Keratinocyte (primary cell): ENCODE data around the gene SIN3B. TPM values are rescaled to one million over a fixed set of nuclear protein-coding genes. Genes with fewer than 3 reads are reported as not detected.

Experiments
- DNase-seq: peaks from one replicate; pipeline ENCODE4 v3.0.0-alpha.2; 2011; ENCODE audit warnings: low read depth, missing footprints, low spot score
- FAIRE-seq: peaks from 2 replicates; lab custom pipeline; 2011; peaks lifted over from hg19 to GRCh38; lab: Jason Lieb, UNC
- H2AFZ ChIP-seq: 2 replicates; pipeline ENCODE4 v1.6.0; 2012; ENCODE audit warnings: low read length, control low read depth, inconsistent platforms; ENCODE audit not compliant: control insufficient read depth
- H3K27ac ChIP-seq: 2 replicates; pipeline ENCODE4 v1.5.1; 2011; ENCODE audit warnings: low read length; ENCODE audit not compliant: control insufficient read depth, insufficient read depth
- H3K27me3 ChIP-seq: 3 replicates; pipeline ENCODE4 v1.6.0; 2011; ENCODE audit warnings: low read length; ENCODE audit not compliant: control insufficient read depth, insufficient read depth; ENCODE audit errors: extremely low read depth
- H3K36me3 ChIP-seq, 2 experiments: 2 replicates in 1 of 2; 3 replicates in 1 of 2; pipeline ENCODE4 v1.5.1; 2011; ENCODE audit warnings: low read length in 2 of 2, mild to moderate bottlenecking in 1 of 2; ENCODE audit not compliant: control insufficient read depth in 2 of 2, insufficient read depth in 2 of 2; ENCODE audit errors: extremely low read depth in 1 of 2
- H3K4me1 ChIP-seq: 3 replicates; pipeline ENCODE4 v1.5.1; 2011; ENCODE audit warnings: low read length; ENCODE audit not compliant: control insufficient read depth, insufficient read depth; ENCODE audit errors: extremely low read depth
- H3K4me2 ChIP-seq: 3 replicates; pipeline ENCODE4 v1.6.0; 2011; ENCODE audit warnings: low read depth, low read length; ENCODE audit not compliant: control insufficient read depth, insufficient read depth; ENCODE audit errors: extremely low read depth
- H3K4me3 ChIP-seq, 3 experiments: fragments of 200-600 bp in 1 of 3; sonication (generic) in 1 of 3; 2 replicates in 2 of 3; 3 replicates in 1 of 3; pipeline ENCODE4 v1.5.1; 2011 to 2016; ENCODE audit warnings: low read length in 3 of 3, mild to moderate bottlenecking in 3 of 3, control low read depth in 2 of 3, inconsistent platforms in 1 of 3, low read depth in 1 of 3, mixed read lengths in 1 of 3, mixed run types in 1 of 3, moderate library complexity in 1 of 3; ENCODE audit not compliant: control insufficient read depth in 2 of 3, insufficient read depth in 2 of 3; ENCODE audit errors: extremely low read depth in 1 of 3
- H3K79me2 ChIP-seq: 2 replicates; pipeline ENCODE4 v1.6.0; 2012; ENCODE audit warnings: low read length; ENCODE audit not compliant: control insufficient read depth, insufficient read depth
- H3K9ac ChIP-seq: 3 replicates; pipeline ENCODE4 v1.6.0; 2011; ENCODE audit warnings: low read length; ENCODE audit not compliant: control insufficient read depth, insufficient read depth; ENCODE audit errors: extremely low read depth
- H3K9me1 ChIP-seq: 3 replicates; pipeline ENCODE4 v1.6.0; 2011; ENCODE audit warnings: low read length; ENCODE audit not compliant: control insufficient read depth, insufficient read depth; ENCODE audit errors: extremely low read depth
- H3K9me3 ChIP-seq: 2 replicates; pipeline ENCODE4 v1.5.1; 2012; ENCODE audit warnings: low read depth, low read length; ENCODE audit not compliant: control insufficient read depth
- H4K20me1 ChIP-seq: 3 replicates; pipeline ENCODE4 v1.6.0; 2011; ENCODE audit warnings: low read length; ENCODE audit not compliant: control insufficient read depth, insufficient read depth; ENCODE audit errors: extremely low read depth
- EZH2 ChIP-seq: IDR thresholded peaks from one replicate; pipeline ENCODE4 v1.6.1; 2012; ENCODE audit warnings: inconsistent platforms, mild to moderate bottlenecking, low read length, moderate library complexity
- dilution Hi-C: fragments of 300-500 bp; cut with MboI; formaldehyde crosslinking; loops from one replicate; pipeline ENCODE4 v1.7.0; 2020; ENCODE audit warnings: low sequenced_read_pairs; ENCODE audit not compliant: extremely low pct_ligation_motif_present
- polyA plus RNA-seq, 5 experiments: library from polyadenylated mRNA; depleted of rRNA in 3 of 5; stranded (reverse) in 3 of 5; stranded (forward) in 1 of 5; unstranded in 1 of 5; fragments of >200 nt; gene quantifications; 1 replicate in 1 of 5; 2 replicates in 3 of 5; 3 replicates in 1 of 5; pipeline versions ENCODE4 v1.2.1 to v1.2.3, GENCODE V29; 2011 to 2012; ENCODE audit warnings: missing spikeins in 2 of 5, low read depth in 1 of 5, low replicate concordance in 1 of 5
- TF ChIP-seq, protein P1 (sequence below), 3 experiments: IDR thresholded peaks in 1 of 3; conservative IDR thresholded peaks in 1 of 3; optimal IDR thresholded peaks in 1 of 3; 2 replicates in 2 of 3; 3 replicates in 1 of 3; pipeline versions ENCODE3 to v1.5.1; 2011; ENCODE audit warnings: low read length in 3 of 3, mild to moderate bottlenecking in 3 of 3, moderate library complexity in 2 of 3, control low read depth in 1 of 3, inconsistent platforms in 1 of 3; ENCODE audit not compliant: insufficient read depth in 2 of 3; ENCODE audit errors: extremely low read depth in 1 of 3

Gene SIN3B
- polyA plus RNA-seq, 1 donor (not counting 4 experiments of a cell fraction or from before 2014, with no cell fraction given): 30.9 TPM

- no peak overlapping the region for H3K27ac ChIP-seq
- H3K4me2 ChIP-seq: no peak overlapping the region
- peaks cover 4% of the 10 kb centered on the region for H3K79me2 ChIP-seq
- TF ChIP-seq EZH2: no peak
- TF ChIP-seq, protein P1, sequence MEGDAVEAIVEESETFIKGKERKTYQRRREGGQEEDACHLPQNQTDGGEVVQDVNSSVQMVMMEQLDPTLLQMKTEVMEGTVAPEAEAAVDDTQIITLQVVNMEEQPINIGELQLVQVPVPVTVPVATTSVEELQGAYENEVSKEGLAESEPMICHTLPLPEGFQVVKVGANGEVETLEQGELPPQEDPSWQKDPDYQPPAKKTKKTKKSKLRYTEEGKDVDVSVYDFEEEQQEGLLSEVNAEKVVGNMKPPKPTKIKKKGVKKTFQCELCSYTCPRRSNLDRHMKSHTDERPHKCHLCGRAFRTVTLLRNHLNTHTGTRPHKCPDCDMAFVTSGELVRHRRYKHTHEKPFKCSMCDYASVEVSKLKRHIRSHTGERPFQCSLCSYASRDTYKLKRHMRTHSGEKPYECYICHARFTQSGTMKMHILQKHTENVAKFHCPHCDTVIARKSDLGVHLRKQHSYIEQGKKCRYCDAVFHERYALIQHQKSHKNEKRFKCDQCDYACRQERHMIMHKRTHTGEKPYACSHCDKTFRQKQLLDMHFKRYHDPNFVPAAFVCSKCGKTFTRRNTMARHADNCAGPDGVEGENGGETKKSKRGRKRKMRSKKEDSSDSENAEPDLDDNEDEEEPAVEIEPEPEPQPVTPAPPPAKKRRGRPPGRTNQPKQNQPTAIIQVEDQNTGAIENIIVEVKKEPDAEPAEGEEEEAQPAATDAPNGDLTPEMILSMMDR (optimal IDR thresholded peaks at IDR 0.05 in 1 of 3, IDR thresholded peaks at IDR 0.05 in 1 of 3, conservative IDR thresholded peaks at IDR 0.05 in 1 of 3; ENCODE audit: extremely low read depth in 1 of 3, insufficient read depth in 2 of 3, low read length in 3 of 3): no peak
- H4K20me1 ChIP-seq: peaks cover 3% of the 10 kb centered on the region
- no peak overlapping the region for H3K9ac ChIP-seq
- no peak for FAIRE-seq
- H3K9me3 ChIP-seq: no peaks in the 10 kb centered on the region
- H3K9me1 ChIP-seq: no peaks in the 10 kb centered on the region
- peaks cover 20 to 26% of the 10 kb centered on the region in 2 experiments for H3K36me3 ChIP-seq
- dilution Hi-C loops: no loop called here
- H3K4me3 ChIP-seq: no peak overlapping the region
- DNase-seq: no peak
- no peak overlapping the region for H2AFZ ChIP-seq
- H3K4me1 ChIP-seq: no peaks in the 10 kb centered on the region
- H3K27me3 ChIP-seq: no peaks in the 10 kb centered on the region
Observed at GRCh38 chr19:16856091-16856490, 26.9 kb downstream of the SIN3B start.

DNA sequence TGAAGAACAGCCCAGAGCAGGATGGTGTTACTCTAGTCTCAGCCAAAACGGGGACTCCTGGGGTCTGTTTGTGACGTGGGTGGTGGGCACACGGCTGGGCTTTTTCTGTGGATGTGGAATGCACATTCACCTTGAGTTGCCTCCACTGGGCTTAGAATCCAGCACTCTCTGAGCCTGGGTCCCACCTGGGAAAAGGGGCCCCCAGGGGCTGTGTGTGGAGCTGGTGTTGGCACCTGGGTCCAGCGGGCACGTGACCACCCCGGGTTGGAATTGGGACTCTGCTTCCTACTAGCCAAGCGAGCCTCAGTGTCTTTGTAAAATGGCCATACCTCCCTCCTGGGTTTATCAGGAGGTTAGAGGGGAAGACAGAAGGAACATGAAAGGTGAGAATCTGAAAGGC, 30.4 kb downstream of the SIN3B start:
- DNase-seq (no peak), FAIRE-seq (no peak)
- H3K36me3 ChIP-seq: peaks cover 7 to 9% of the 10 kb centered on the region in 2 experiments
- H3K4me1 ChIP-seq: no peaks in the 10 kb centered on the region
- no peaks in the 10 kb centered on the region for H4K20me1 ChIP-seq
- no peaks in the 10 kb centered on the region for H3K9me3 ChIP-seq
- no peak overlapping the region for H3K4me3 ChIP-seq
- H3K9ac ChIP-seq: no peak overlapping the region
- dilution Hi-C loops: no loop called here
- H2AFZ ChIP-seq: no peak overlapping the region
- no peak for TF ChIP-seq EZH2
- TF ChIP-seq, protein P1 (optimal IDR thresholded peaks at IDR 0.05 in 1 of 3, IDR thresholded peaks at IDR 0.05 in 1 of 3, conservative IDR thresholded peaks at IDR 0.05 in 1 of 3; ENCODE audit: extremely low read depth in 1 of 3, insufficient read depth in 2 of 3, low read length in 3 of 3): no peak
- H3K27ac ChIP-seq: no peak overlapping the region
- H3K79me2 ChIP-seq: no peaks in the 10 kb centered on the region
- no peaks in the 10 kb centered on the region for H3K27me3 ChIP-seq
- H3K9me1 ChIP-seq: no peaks in the 10 kb centered on the region
- H3K4me2 ChIP-seq: no peak overlapping the region
